Activated CD4-positive, CD25-positive, alpha-beta regulatory T cell (primary cell): Measurements from ENCODE around the gene SWAP70.

Experiments
- DNase-seq, 4 experiments: peaks; one replicate each; lab custom pipeline; 2025; lab: John Stamatoyannopoulos, UW

SWAP70 gene

GRCh38 chr11:9651899-9652748 lies 11.8 kb upstream of the SWAP70 start:
- no peak for DNase-seq

- DNase-seq, result no peak
Observed at GRCh38 chr11:9653871-9654270, 10.0 kb upstream of the SWAP70 start.

DNA sequence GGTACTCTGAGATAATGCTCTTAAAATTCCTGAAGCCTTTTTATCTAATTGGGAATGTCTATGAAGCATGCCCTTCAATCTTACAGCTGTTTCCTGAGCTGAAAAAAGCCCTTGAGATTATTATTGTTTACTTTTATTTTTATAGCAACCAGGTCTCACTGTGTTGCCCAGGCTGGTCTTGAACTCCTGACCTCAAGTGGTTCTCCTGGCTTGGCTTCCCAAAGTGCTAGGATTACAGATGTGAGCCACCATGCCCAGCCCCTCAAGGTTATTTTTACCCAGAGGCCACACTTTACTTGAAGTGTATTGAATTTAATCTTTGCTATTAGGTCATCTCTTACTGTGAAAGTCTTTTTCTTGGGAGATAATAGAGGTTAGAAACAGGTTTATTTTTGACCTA lies 7.0 kb upstream of the SWAP70 start:
- DNase-seq, result no peak

- no peak for DNase-seq
Observed at GRCh38 chr11:9657531-9657930, 6.3 kb upstream of the SWAP70 start.

DNA sequence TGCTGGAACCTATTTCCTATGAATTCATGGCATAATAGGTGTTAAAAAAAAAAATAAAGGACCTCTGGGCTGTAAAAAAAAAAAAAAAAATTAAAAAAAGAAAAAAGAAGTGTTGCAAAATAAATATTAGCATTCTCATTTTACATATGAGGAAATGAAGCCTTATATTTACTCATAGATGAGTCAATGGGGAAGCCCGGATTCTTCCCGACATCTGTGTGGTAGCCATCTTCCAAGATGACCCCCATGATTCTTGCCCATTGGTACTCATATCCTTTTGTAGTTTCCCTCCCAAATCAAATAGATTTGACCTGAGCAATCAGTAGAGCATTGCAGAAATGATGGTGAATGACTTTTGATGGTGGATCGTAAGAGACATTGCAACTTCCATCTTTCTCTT lies 3.0 kb upstream of the SWAP70 start:
- DNase-seq, result no peak

GRCh38 chr11:9662273-9662672 lies 1.6 kb upstream of the SWAP70 start:
- DNase-seq, result no peak

DNA sequence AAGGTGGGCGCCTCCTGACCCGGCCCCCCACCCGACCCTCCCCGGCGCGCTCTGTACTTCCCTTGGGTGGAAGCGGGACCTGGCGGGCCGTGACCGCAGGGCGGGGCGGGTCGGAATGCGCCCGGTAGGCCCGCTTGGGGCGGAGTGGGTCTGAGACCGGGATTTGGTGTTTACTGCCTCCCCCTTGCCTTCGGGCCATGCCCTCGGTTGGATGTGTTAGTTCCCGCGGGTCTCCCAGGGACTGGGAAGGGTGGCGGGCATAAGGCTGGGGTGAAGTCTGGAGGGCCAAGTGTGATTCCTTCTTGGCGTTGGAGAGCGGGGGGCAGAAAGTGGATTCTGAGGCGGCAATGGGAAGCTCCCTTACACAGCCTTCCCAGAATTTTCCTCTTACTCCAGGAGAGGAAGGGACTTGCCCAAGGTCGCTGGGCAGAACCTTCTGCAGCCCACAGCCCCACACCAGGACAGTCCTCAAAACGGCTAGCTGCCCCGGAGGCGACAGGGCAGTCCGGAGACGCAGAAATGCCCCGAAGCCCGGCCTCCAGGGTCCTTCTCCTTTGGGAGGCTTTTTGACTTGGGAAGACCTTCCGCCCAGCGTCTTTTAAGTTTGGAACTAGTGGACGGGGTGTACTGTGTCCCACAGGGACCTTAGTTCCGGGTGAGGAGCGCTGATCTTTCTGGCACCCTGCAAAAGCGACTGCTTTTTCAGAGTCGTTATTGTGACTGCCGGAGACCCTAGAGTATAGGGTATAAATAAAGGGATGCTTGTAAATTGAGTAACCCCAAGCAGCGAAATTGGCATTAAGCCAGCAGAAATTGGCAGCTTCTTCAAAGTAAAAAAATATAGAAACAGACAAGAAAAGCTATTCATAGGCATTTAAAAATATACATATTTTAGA lies 647 bp downstream of the SWAP70 start:
- peak in 2 of 4 experiments; percentile 40 to 41 for DNase-seq

GRCh38 chr11:9665749-9666148 lies 1.9 kb downstream of the SWAP70 start:
- DNase-seq, result no peak

DNA sequence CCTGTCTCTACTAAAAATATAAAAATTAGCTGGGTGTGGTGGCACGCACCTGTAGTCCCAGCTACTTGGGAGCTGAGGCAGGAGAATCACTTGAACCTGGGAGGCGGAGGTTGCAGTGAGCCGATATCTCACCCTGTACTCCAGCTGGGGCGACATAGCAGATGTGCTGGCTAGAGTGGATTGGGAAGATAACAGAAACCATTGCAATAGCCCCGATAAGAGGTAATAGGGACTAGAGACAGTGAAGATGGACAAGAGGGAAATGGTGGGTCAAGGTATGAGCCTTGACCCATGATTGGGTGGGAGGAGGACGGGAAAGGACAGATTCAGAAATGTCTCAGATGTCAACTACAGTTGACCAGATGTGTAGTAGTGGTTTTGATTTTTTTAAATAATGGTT lies 6.1 kb downstream of the SWAP70 start:
- DNase-seq, result no peak

DNA sequence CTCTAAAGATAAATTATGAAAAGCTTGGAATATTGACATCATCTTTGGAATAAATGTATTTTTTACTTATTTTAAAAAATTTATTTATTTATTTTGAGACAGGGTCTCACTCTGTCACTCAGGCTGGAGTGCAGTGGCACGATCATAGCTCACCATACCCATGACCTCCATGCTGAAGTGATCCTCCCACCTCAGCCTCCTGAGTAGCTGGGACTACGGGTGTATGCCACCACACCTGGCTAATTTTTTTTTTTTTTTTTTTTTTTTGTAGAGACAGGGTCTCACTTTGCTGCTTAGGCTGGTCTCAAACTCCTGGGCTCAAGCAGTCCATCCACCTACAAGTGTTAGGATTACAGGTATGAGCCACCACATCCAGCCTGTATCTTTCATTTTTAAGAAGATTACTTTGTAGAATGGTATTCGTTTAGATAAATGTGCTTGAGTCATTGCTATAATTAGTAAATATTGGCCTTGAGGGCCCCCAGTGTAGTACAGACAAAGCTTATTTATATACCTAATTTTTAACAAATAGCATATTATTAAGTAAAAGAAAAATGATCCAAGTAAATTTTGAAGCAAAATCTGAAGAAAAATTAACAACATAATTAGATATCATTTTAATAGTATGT lies 8.5 kb downstream of the SWAP70 start:
- no peak for DNase-seq

- no peak for DNase-seq
Observed at GRCh38 chr11:9672918-9673317, 9.0 kb downstream of the SWAP70 start.

DNA sequence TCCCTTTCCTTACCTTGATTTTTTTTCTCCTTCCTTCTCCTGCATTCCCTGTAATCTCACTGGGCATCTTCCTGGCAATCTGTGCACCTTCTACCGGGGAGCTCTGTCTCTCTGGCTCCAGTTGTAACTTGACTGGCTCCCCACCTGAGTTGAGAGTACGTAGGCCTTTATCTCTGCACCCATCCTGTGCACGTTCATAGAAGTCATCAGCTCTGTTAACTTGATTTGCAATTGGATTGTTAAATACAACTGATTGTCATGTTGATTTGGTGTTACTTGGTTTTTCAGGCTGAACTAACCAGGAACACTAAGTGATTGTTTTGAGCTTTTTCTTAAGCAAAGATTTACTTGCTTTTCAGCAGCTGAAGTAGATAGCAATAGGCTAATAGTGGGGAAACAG lies 11.8 kb downstream of the SWAP70 start:
- no peak for DNase-seq

- no peak for DNase-seq
Observed at GRCh38 chr11:9677951-9678350, 14.1 kb downstream of the SWAP70 start.

- no peak for DNase-seq
Observed at GRCh38 chr11:9678576-9678975, 14.7 kb downstream of the SWAP70 start.

DNA sequence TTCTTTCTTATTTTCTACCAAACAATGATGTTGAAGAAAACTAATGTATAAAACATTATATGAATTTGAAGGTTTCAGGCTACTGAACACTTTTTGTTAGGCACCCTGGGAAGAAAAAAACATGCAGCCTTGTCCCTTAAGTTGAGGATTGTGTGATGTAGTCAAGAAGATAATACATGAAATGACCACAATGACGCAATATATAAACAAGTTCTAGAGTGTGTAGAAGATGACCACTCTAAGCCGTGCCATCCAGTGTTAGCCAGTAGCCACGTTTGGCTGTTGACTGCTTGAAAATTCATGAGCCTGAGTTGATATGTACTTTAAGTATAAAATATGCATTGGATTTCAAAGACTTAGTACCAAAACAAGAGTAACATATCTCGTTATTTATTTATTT lies 16.2 kb downstream of the SWAP70 start:
- no peak for DNase-seq

DNA sequence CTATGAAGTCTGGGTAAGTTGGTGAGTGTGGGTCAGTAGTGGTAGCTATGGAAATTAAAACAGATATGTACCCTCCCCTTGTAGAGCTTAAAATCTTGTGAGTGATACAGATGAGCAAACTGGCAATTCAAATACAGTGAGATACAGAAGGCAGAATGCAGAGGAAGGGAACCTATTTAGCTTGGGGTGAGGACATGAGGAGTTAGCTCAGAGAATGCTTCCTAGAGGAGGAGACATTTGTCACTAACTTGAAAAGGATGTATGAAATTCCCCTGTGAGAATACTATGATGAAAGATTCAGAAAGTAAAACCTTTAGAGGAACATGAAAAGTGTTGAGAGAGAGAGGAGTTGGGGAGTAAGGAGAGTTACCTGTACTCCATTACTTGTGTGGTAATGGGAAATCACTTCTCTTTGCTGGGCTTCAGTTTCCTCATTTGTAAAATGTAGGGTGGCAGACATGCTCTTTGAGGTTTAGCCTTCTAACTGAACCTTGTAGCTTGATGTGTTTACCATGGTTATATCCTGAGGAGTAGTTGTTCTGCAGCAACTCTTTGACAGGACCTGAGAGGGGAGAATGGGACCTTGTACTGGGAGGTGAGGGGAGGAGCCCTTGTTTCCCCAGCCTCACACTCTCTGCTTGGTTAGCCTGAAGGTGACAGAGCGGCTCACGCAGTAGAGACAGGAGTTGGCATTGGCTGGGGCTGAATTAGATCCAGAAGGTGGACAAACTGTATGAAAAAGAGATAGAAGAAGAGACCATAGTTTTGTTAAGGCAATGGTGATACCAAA lies 17.9 kb downstream of the SWAP70 start:
- no peak for DNase-seq

GRCh38 chr11:9687711-9688477 lies 24.0 kb downstream of the SWAP70 start:
- DNase-seq, result no peak

DNA sequence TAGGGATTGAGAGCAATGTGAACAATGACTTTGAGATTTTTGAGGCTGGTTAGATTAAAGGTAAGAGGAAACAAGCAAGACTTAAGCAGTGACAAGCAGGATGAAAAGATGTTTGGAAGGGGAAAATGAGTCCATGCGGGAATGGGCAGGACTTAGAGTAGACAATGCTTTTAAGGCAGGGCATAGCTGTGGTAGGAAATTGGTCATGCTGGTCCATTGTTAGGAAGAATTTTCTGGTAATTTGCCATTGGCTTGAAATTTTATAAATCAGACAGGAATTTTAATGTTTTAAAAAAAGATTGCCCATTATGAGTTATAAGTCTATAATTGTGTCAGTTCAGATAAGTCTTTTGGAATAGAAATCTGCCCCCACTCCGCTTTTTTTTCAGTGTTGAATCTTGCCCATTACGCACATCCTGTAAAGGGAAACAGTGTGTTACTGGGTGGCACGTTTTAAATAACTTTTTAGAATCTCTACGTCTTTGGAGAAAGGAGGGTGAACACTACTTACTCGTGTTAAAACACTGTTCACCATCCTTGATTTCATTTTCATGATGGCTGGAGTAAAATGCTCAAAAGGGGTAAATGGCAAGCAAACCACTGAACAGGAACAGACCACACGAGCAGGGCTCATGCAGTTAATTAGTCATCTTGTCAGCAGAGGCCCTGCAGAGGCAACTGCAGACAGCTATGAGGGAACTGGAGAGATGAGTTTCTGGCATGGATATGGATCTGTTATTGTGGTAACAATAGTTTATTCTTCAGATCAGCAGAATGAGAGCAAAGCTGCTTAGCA lies 25.0 kb downstream of the SWAP70 start:
- DNase-seq, result no peak

DNA sequence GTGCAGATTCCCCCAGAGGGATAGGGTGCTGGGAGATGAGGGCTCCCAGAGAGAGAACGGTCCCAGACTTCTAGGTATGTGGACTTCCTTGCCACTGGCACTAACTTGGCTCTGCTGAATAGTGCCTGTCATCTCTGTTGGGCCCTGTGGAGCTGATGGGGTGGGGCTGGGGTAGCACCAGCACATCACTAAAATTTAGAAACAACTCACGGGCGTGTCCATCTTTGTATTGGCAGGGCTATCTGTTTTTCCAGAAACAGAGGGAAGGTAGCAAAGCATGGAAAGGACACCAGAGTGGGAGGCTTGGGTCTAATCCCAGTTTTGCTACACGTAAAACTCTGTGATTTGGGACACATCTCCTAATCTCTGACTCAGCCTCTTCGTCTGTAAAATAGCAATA lies 25.8 kb downstream of the SWAP70 start:
- no peak for DNase-seq

DNA sequence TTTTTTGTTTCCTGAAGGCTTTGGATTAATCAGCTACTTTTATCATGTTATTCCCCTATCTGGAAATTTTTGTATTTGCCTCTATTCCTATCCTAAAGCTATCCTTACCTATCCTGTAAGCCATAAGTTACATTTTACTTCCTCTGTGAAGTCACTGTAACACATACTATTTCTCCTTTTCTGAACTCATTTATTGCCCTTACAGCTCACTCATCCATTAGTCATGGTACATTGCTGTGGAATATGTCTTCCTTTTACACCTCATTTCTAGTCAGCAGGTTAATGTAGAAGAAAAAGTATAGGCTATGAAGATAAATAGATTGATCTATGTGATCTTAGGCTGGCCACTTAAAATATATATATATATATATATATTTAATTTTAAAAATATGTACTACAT lies 28.0 kb downstream of the SWAP70 start:
- DNase-seq, result no peak
